HepG2 (cell line): ENCODE results near the gene CLIC4.

Source experiments
- GATAD2A ChIP-seq: IDR thresholded peaks from 2 replicates; pipeline ENCODE4 v1.6.1; 2016
- NR1H2 ChIP-seq: sonication (generic); formaldehyde crosslinking; IDR thresholded peaks from 2 replicates; pipeline ENCODE4 v1.8.1; 2022; ENCODE audit warnings: low read depth, missing genetic modification reagents, borderline replicate concordance

GRCh38 chr1:24890887-24891286 is 145.6 kb downstream of the CLIC4 start:
- TF ChIP-seq GATAD2A (CRISPR knock-in tag) = no peak
- no peak for TF ChIP-seq NR1H2 (CRISPR knock-in tag)
